Measurements from ENCODE around the gene MORC3.
A peak's percentile ranks its signal among the peaks of the same experiment; 100 is the strongest.
"Not testable (repeated sequence)": the region's sequence is repeated elsewhere in the genome, so short reads cannot be mapped to it uniquely, and the experiment has no call there.

The MORC3 gene, protein sequence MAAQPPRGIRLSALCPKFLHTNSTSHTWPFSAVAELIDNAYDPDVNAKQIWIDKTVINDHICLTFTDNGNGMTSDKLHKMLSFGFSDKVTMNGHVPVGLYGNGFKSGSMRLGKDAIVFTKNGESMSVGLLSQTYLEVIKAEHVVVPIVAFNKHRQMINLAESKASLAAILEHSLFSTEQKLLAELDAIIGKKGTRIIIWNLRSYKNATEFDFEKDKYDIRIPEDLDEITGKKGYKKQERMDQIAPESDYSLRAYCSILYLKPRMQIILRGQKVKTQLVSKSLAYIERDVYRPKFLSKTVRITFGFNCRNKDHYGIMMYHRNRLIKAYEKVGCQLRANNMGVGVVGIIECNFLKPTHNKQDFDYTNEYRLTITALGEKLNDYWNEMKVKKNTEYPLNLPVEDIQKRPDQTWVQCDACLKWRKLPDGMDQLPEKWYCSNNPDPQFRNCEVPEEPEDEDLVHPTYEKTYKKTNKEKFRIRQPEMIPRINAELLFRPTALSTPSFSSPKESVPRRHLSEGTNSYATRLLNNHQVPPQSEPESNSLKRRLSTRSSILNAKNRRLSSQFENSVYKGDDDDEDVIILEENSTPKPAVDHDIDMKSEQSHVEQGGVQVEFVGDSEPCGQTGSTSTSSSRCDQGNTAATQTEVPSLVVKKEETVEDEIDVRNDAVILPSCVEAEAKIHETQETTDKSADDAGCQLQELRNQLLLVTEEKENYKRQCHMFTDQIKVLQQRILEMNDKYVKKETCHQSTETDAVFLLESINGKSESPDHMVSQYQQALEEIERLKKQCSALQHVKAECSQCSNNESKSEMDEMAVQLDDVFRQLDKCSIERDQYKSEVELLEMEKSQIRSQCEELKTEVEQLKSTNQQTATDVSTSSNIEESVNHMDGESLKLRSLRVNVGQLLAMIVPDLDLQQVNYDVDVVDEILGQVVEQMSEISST

GRCh38 chr21:36319767-36320420 is at the start of gene MORC3:
TSS of gene MORC3 (plus strand) at chr21:36320197. CDS start at chr21:36320265, 68 bp downstream.
- DNase-seq (ENCODE audit: low read depth): peak; percentile 100
- TF ChIP-seq, protein P1, sequence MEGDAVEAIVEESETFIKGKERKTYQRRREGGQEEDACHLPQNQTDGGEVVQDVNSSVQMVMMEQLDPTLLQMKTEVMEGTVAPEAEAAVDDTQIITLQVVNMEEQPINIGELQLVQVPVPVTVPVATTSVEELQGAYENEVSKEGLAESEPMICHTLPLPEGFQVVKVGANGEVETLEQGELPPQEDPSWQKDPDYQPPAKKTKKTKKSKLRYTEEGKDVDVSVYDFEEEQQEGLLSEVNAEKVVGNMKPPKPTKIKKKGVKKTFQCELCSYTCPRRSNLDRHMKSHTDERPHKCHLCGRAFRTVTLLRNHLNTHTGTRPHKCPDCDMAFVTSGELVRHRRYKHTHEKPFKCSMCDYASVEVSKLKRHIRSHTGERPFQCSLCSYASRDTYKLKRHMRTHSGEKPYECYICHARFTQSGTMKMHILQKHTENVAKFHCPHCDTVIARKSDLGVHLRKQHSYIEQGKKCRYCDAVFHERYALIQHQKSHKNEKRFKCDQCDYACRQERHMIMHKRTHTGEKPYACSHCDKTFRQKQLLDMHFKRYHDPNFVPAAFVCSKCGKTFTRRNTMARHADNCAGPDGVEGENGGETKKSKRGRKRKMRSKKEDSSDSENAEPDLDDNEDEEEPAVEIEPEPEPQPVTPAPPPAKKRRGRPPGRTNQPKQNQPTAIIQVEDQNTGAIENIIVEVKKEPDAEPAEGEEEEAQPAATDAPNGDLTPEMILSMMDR (conservative IDR thresholded peaks at IDR 0.05; ENCODE audit: low read depth, low read length): no peak
- H3K4me3 ChIP-seq (ENCODE audit: low read depth, low read length): peak within 1 kb of the TSS; percentile 86

DNA sequence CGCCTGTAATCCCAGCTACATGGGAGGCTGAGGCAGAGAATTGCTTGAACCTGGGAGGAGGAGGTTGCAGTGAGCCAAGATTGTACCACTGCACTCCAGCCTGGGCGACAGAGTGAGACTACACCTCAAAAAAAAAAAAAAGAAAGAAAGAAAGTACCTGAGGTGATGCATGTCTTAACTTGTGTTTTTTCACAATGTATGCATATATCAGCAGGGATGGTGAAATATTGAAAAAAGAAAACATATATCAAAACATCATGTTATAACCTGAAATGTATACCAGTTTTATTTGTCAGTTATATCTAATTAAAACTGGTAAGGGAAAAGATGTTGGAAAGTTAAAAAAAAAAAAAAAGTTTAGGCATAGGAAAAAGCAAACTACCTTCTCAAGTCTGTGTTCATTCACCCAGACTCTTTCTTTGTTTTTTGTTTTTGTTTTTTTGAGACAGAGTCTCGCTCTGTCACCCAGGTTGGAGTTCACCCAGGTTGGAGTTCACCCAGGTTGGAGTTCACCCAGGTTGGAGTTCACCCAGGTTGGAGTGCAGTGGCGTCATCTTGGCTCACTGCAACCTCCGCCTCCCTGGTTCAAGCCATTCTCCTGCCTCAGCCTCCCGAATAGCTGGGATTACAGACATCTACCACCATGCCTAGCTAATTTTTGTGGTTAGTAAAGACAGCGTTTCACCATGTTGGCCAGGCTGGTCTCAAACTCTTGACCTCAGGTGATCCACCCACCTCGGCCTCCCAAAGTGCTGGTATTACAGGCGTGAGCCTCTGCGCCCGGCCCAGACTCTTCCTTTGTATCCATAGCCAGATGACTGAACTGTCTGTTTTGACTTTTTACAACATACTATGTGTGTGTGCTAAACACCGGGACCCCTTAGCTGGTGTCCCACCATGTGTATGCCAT is 49.0 kb upstream of the MORC3 start:
- not testable (repeated sequence) for H3K4me3 ChIP-seq (ENCODE audit: low read depth, low read length); DNase-seq (ENCODE audit: low read depth)

GRCh38 chr21:36274128-36274527 is 45.9 kb upstream of the MORC3 start:
- H3K4me3 ChIP-seq (ENCODE audit: low read depth, low read length): no peak overlapping the region
- TF ChIP-seq, protein P1 (conservative IDR thresholded peaks at IDR 0.05; ENCODE audit: low read depth, low read length): no peak
- no peak for DNase-seq (ENCODE audit: low read depth)

DNA sequence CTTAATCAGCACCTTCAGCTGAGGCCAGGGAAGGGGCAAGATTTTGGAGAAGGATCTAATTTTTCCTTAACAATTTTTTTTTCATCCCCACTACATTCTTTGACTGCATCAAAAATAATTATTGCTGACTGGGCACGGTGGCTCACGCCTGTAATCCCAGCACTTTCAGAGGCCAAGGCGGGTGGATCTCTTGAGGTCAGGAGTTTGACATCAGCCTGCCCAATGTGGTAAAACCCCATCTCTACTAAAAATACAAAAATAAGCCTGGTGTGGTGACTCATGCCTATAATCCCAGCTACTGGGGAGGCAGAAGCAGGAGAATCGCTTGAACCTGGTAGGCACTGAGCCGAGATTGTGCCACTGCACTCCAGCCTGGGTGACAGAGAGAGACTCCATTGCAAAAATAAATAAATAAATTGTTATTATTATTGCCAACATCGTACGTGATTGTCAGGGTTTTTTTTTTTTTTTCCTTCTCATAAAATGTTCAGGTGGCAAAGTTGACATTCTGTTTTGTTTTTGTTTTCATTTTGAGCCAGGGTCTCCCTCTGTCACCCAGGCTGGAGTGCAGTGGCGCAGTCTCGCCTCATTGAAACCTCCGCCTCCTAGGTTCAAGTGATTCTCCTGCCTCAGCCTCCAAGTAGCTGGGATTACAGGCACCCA is 37.3 kb upstream of the MORC3 start:
- TF ChIP-seq, protein P1 (conservative IDR thresholded peaks at IDR 0.05; ENCODE audit: low read depth, low read length): no peak
- peak; percentile 17 for DNase-seq (ENCODE audit: low read depth)
- H3K4me3 ChIP-seq (ENCODE audit: low read depth, low read length): no peak overlapping the region

- not testable (repeated sequence) for H3K4me3 ChIP-seq (ENCODE audit: low read depth, low read length); DNase-seq (ENCODE audit: low read depth)
These were observed 36.8 kb upstream of the MORC3 start for GRCh38 chr21:36283231-36283622.

DNA sequence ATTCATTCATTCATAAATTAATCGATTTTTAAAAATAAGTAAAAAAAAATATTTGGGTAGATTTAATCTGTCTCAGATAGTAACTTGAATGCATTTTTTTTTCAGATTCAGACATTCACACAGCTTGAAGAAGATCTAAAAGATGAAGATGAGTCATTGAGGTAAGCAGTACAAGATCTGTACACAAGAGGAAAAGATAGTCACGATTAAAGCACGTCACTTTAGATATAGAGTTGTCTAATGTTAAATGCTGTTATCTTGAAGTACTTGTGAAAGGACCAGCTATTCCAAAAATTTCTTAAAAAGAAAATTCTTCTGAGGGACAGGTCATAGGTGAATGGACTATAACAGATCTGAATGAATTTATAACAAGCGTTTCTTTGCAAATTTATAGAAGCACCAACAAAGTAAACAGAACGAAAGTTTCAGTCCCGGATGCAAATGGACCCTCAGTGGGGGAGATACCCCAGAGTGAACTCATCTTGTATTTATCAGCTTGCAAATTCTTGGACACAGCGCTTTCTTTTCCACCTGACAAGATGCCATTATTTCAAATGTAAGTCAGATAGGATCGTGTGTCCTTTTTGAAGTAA is 31.2 kb upstream of the MORC3 start:
- peak overlapping the region; percentile 3 for H3K4me3 ChIP-seq (ENCODE audit: low read depth, low read length)
- peak; percentile 44 for DNase-seq (ENCODE audit: low read depth)
- TF ChIP-seq, protein P1 (conservative IDR thresholded peaks at IDR 0.05; ENCODE audit: low read depth, low read length): no peak
